K562 (cell line): ENCODE measurements around the gene NAPA. TPM values are rescaled to one million over a fixed set of nuclear protein-coding genes. Genes with fewer than 3 reads are reported as not detected.

ENCODE experiments used
- ATAC-seq: fragments of 200-7000 bp; cut with Tn5 transposase; 3 replicates; pipeline ENCODE4 v1.9.1; 2020; ENCODE audit warnings: moderate library complexity
- BruUV-seq: library from RNA; stranded (reverse); fragments of 400-500 nt; replicated peaks from 2 replicates; lab custom pipeline; 2021; lab: Mats Ljungman, UMichigan
- CTCF ChIA-PET: fragments of 300-600 bp; formaldehyde crosslinking; extraction: SDS; loops from one replicate; lab custom pipeline; 2021; ENCODE audit warnings: low intra/inter-chr PET ratio; lab: Yijun Ruan, JAX
- POLR2A ChIA-PET: fragments of 300-600, 350-650 bp; sonication (Branson Sonifier 250); formaldehyde crosslinking; extraction: SDS; loops from one replicate; lab custom pipeline; 2021; ENCODE audit warnings: antibody characterized with exemption, inconsistent platforms; lab: Yijun Ruan, JAX
- DNase-seq, 4 experiments: peaks; one replicate each; pipeline versions ENCODE4 v3.0.0 to v3.0.0-alpha.2; 2011 to 2018; ENCODE audit warnings: low spot score in 3 of 4, mixed read lengths in 3 of 4; ENCODE audit errors: extremely low read depth in 1 of 4
- FAIRE-seq: peaks from 2 replicates; lab custom pipeline; 2011; peaks lifted over from hg19 to GRCh38; lab: Jason Lieb, UNC
- H2AFZ ChIP-seq: 2 replicates; pipeline ENCODE4 v1.6.0; 2011; ENCODE audit warnings: low read depth, low read length, control low read depth, inconsistent platforms
- H3K27ac ChIP-seq: fragments of 200-600 bp; 3 replicates; pipeline ENCODE4 v1.8.0; 2011; ENCODE audit warnings: low read depth, mild to moderate bottlenecking, control low read depth, inconsistent platforms, low read length, moderate library complexity, mixed read lengths; ENCODE audit errors: extremely low read depth
- H3K27me3 ChIP-seq, 2 experiments: fragments of 300-600 bp in 1 of 2; 2 replicates in 1 of 2; 3 replicates in 1 of 2; pipeline versions ENCODE4 v1.6.0 to v1.8.0; 2011; ENCODE audit warnings: inconsistent platforms in 2 of 2, low read length in 2 of 2, mild to moderate bottlenecking in 1 of 2, mixed read lengths in 1 of 2, moderate library complexity in 1 of 2; ENCODE audit not compliant: control insufficient read depth in 2 of 2, insufficient read depth in 2 of 2
- H3K36me3 ChIP-seq: fragments of 300-600 bp; 3 replicates; pipeline ENCODE4 v1.8.0; 2011; ENCODE audit warnings: mild to moderate bottlenecking, low read length, inconsistent platforms; ENCODE audit not compliant: control insufficient read depth, insufficient read depth
- H3K4me1 ChIP-seq, 2 experiments: fragments of 200-600 bp in 1 of 2; replicated peaks in 1 of 2; 2 replicates in 1 of 2; 3 replicates in 1 of 2; pipeline versions ENCODE4 v1.5.1 to v1.8.0; 2011; ENCODE audit warnings: inconsistent platforms in 2 of 2, low read length in 2 of 2, mild to moderate bottlenecking in 1 of 2, mixed read lengths in 1 of 2, moderate library complexity in 1 of 2; ENCODE audit not compliant: control insufficient read depth in 2 of 2, insufficient read depth in 2 of 2
- H3K4me2 ChIP-seq: 2 replicates; pipeline ENCODE4 v1.6.1; 2011; ENCODE audit warnings: low read length, control low read depth, inconsistent platforms, mixed read lengths; ENCODE audit not compliant: insufficient read depth
- H3K4me3 ChIP-seq: fragments of 200-600 bp; sonication (generic), shearing (Covaris generic); 2 replicates; pipeline ENCODE4 v1.5.1; 2016; ENCODE audit warnings: control low read depth, inconsistent platforms
- H3K79me2 ChIP-seq: fragments of 200-600 bp; 3 replicates; pipeline ENCODE4 v1.8.0; 2011; ENCODE audit warnings: low read length, inconsistent platforms; ENCODE audit not compliant: control insufficient read depth, insufficient read depth
- H3K9ac ChIP-seq, 2 experiments: 2 replicates each; pipeline versions ENCODE4 v1.6.0 to v1.6.1; 2011; ENCODE audit warnings: low read depth in 2 of 2, low read length in 2 of 2, control low read depth in 1 of 2, inconsistent platforms in 1 of 2, mild to moderate bottlenecking in 1 of 2, mixed read lengths in 1 of 2; ENCODE audit not compliant: insufficient read depth in 1 of 2
- H3K9me1 ChIP-seq: one replicate; pipeline ENCODE4 v1.6.0; 2011; ENCODE audit warnings: inconsistent platforms, mild to moderate bottlenecking, low read length, moderate library complexity; ENCODE audit not compliant: control insufficient read depth, insufficient read depth
- H3K9me3 ChIP-seq: replicated peaks from 2 replicates; pipeline ENCODE4 v1.5.1; 2011; ENCODE audit warnings: low read depth, low read length, inconsistent platforms; ENCODE audit not compliant: control insufficient read depth, insufficient read depth
- H4K20me1 ChIP-seq: replicated peaks from 2 replicates; pipeline ENCODE4 v1.6.1; 2011; ENCODE audit warnings: low read length, inconsistent platforms, mixed read lengths; ENCODE audit not compliant: control insufficient read depth, insufficient read depth
- ARHGAP35 ChIP-seq: fragments of 450-650 bp; IDR thresholded peaks from 2 replicates; pipeline ENCODE4 v1.6.1; 2018; ENCODE audit not compliant: partially characterized antibody
- NFE2 ChIP-seq: IDR thresholded peaks from 2 replicates; pipeline ENCODE4 v1.6.1; 2014; ENCODE audit warnings: antibody characterized with exemption, low read depth
- ZFP36 ChIP-seq: fragments of 150-350 bp; IDR thresholded peaks from 2 replicates; pipeline ENCODE4 v1.6.1; 2018; ENCODE audit warnings: low read length, low read depth; ENCODE audit not compliant: partially characterized antibody
- ZNF121 ChIP-seq: sonication (generic); formaldehyde crosslinking; conservative IDR thresholded peaks from 2 replicates; pipeline ENCODE4 v1.8.0; 2022; ENCODE audit warnings: missing genetic modification reagents
- WGBS: fragments of 100-300 bp; shearing (Covaris generic); methylation state at CpG from one replicate; pipeline ENCODE4 v1.1.6; 2016; ENCODE audit warnings: low coverage, mixed read lengths; ENCODE audit not compliant: insufficient coverage; ENCODE audit errors: missing lambda C conversion rate; 5-methylcytosine and 5-hydroxymethylcytosine counted together
- in situ Hi-C: fragments of 300-500 bp; cut with MboI; formaldehyde crosslinking; loops from 4 replicates; pipeline ENCODE4 v1.15.0; 2018; ENCODE audit warnings: inconsistent platforms, mixed read lengths
- intact Hi-C: fragments of 100-400 bp; cut with micrococcal nuclease; formaldehyde crosslinking; loops from 2 replicates; pipeline ENCODE4 v1.14.2; 2022
- polyA plus RNA-seq, 8 experiments: library from polyadenylated mRNA; depleted of rRNA in 4 of 8; stranded (reverse) in 5 of 8; unstranded in 3 of 8; fragments of >200 nt; fragmentation: Nextera tagmentation in 2 of 8; fragmentation: Illumina TruSeq in 1 of 8; extraction: Ambion mirVana in 2 of 8; extraction: Trizol in 1 of 8; gene quantifications; 2 replicates each; pipeline versions ENCODE4 v1.2.1 to v1.2.3, GENCODE V29; 2011 to 2014; ENCODE audit warnings: inconsistent platforms in 1 of 8, missing spikeins in 1 of 8
- total RNA-seq, 7 experiments: library from RNA; depleted of rRNA in 6 of 7; stranded (reverse); fragments of >200 nt in 6 of 7; fragmentation: Illumina TruSeq in 2 of 7; extraction: Trizol in 2 of 7; gene quantifications; 2 replicates each; pipeline versions ENCODE4 v1.2.1 to v1.2.3, GENCODE V29; 2011 to 2021; ENCODE audit warnings: low replicate concordance in 1 of 7

NAPA gene
- total and polyA plus RNA-seq, 9 of the 15 experiments (the other 6 are each of a cell fraction or from before 2014, with no cell fraction given) = 5.4 to 98.6 (median 77.5) TPM

- intact Hi-C loops (no loop called here), in situ Hi-C loops (no loop called here)
- no peak for FAIRE-seq
- Histone ChIP-seq H3K27me3 (peaks cover 0 to under 1% of the 10 kb centered on the region in 2 experiments; a peak in 1 of 5 replicates), H3K4me3 (no peak overlapping the region), H3K36me3 (no peaks in the 10 kb centered on the region), H3K9me1 (no peaks in the 10 kb centered on the region), H3K4me1 (peaks cover 3 to 14% of the 10 kb centered on the region in 2 experiments; a peak in 4 of 5 replicates), H3K9me3 (no peaks in the 10 kb centered on the region), H3K9ac (peak overlapping the region in 1 of 2 experiments; percentile 10; a peak in 1 of 4 replicates), H3K27ac (no peak overlapping the region), H4K20me1 (no peaks in the 10 kb centered on the region), H2AFZ (no peak overlapping the region), H3K79me2 (no peaks in the 10 kb centered on the region), H3K4me2 (no peak overlapping the region; the same call in 1 of the 2 replicates)
- CTCF ChIA-PET = no interaction called here
- DNase-seq = no peak
- TF ChIP-seq ZFP36 (peak; percentile 87), NFE2 (no peak)
- no peak for ATAC-seq
- BruUV-seq = no TSS peak
- POLR2A ChIA-PET = interaction anchor here (1.4 kb wide), 1 partner anchor 7 kb away, joined by 4 read pairs; no protein-coding TSS in a partner anchor
- 41% methylated on average over 5 of the region's 5 CpGs for WGBS
Observed at GRCh38 chr19:47538812-47539211, 23.9 kb upstream of the NAPA start.

GRCh38 chr19:47537493-47537892 lies 22.6 kb upstream of the NAPA start:
- H3K4me3 ChIP-seq = no peak overlapping the region
- ATAC-seq = no peak
- WGBS = 22% methylated on average over 4 of the region's 4 CpGs
- in situ Hi-C loops (no loop called here), intact Hi-C loops (no loop called here)
- TF ChIP-seq ZNF121 (CRISPR knock-in tag) (peak; percentile 69), ARHGAP35 (no peak)
- no peak overlapping the region for H3K27ac ChIP-seq
- H2AFZ ChIP-seq = no peak overlapping the region
- no peaks in the 10 kb centered on the region for H3K27me3 ChIP-seq
- CTCF ChIA-PET = no interaction called here
- H3K4me1 ChIP-seq = peaks cover 3 to 14% of the 10 kb centered on the region in 2 experiments; a peak in 4 of 5 replicates
- no peaks in the 10 kb centered on the region for H3K9me3 ChIP-seq
- no peaks in the 10 kb centered on the region for H3K79me2 ChIP-seq
- H3K36me3 ChIP-seq = no peaks in the 10 kb centered on the region
- no peaks in the 10 kb centered on the region for H3K9me1 ChIP-seq
- no peak for DNase-seq
- POLR2A ChIA-PET = interaction anchor here (1.1 kb wide), 1 partner anchor 10 kb away, joined by 3 read pairs; no protein-coding TSS in a partner anchor
- no peaks in the 10 kb centered on the region for H4K20me1 ChIP-seq
- FAIRE-seq = no peak
- no peak overlapping the region for H3K9ac ChIP-seq
- BruUV-seq = no TSS peak
- H3K4me2 ChIP-seq = no peak overlapping the region
